ENCODE data around the gene CELA2A.
"Not testable (repeated sequence)": the region's sequence is repeated elsewhere in the genome, so short reads cannot be mapped to it uniquely, and the experiment has no call there.

GRCh38 chr1:15484443-15484842 is 27.9 kb downstream of the CELA2A start:
- TF ChIP-seq CTCF, EZH2 (IDR thresholded peaks at IDR 0.05): not testable (repeated sequence)

Data from neural progenitor cell (in vitro differentiated cells).